ENCODE measurements around the gene GALNTL6.

GALNTL6 gene

GRCh38 chr4:172813359-172813923, 1000.2 kb downstream of the GALNTL6 start:
- no peak for DNase-seq
- TF ChIP-seq POLR2A (IDR thresholded peaks at IDR 0.05; ENCODE audit: low read length), result no peak
- TF ChIP-seq GATA1 (IDR thresholded peaks at IDR 0.05; ENCODE audit: low read depth, low read length), result no peak

GRCh38 chr4:172815499-172816164, 1002.4 kb downstream of the GALNTL6 start:
- TF ChIP-seq GATA1 (IDR thresholded peaks at IDR 0.05; ENCODE audit: low read depth, low read length), result no peak
- TF ChIP-seq POLR2A (IDR thresholded peaks at IDR 0.05; ENCODE audit: low read length), result no peak
- DNase-seq, result no peak

GRCh38 chr4:172818901-172819300, 1005.7 kb downstream of the GALNTL6 start:
- TF ChIP-seq GATA1 (IDR thresholded peaks at IDR 0.05; ENCODE audit: low read depth, low read length) (no peak), POLR2A (IDR thresholded peaks at IDR 0.05; ENCODE audit: low read length) (no peak)
- no peak for DNase-seq

GRCh38 chr4:172819353-172819752, 1006.1 kb downstream of the GALNTL6 start:
- DNase-seq, result peak in 1 of 2 experiments; percentile 1
- no peak for TF ChIP-seq GATA1 (IDR thresholded peaks at IDR 0.05; ENCODE audit: low read depth, low read length)
- TF ChIP-seq POLR2A (IDR thresholded peaks at IDR 0.05; ENCODE audit: low read length), result no peak

- no peak for DNase-seq
- TF ChIP-seq POLR2A (IDR thresholded peaks at IDR 0.05; ENCODE audit: low read length) (no peak), GATA1 (IDR thresholded peaks at IDR 0.05; ENCODE audit: low read depth, low read length) (no peak)
Observed at GRCh38 chr4:172822331-172822730, 1009.1 kb downstream of the GALNTL6 start.

GRCh38 chr4:172826346-172826745, 1013.1 kb downstream of the GALNTL6 start:
- DNase-seq, result no peak
- TF ChIP-seq GATA1 (IDR thresholded peaks at IDR 0.05; ENCODE audit: low read depth, low read length) (no peak), POLR2A (IDR thresholded peaks at IDR 0.05; ENCODE audit: low read length) (no peak)

GRCh38 chr4:172826861-172827260, 1013.7 kb downstream of the GALNTL6 start:
- TF ChIP-seq GATA1 (IDR thresholded peaks at IDR 0.05; ENCODE audit: low read depth, low read length), result no peak
- no peak for TF ChIP-seq POLR2A (IDR thresholded peaks at IDR 0.05; ENCODE audit: low read length)
- no peak for DNase-seq

- no peak for TF ChIP-seq POLR2A (IDR thresholded peaks at IDR 0.05; ENCODE audit: low read length)
- no peak for TF ChIP-seq GATA1 (IDR thresholded peaks at IDR 0.05; ENCODE audit: low read depth, low read length)
- DNase-seq, result peak; percentile 12 to 42
Observed at GRCh38 chr4:172830295-172830764, 1017.1 kb downstream of the GALNTL6 start.

- DNase-seq, result no peak
- TF ChIP-seq POLR2A (IDR thresholded peaks at IDR 0.05; ENCODE audit: low read length) (no peak), GATA1 (IDR thresholded peaks at IDR 0.05; ENCODE audit: low read depth, low read length) (no peak)
Observed at GRCh38 chr4:172836661-172837060, 1023.5 kb downstream of the GALNTL6 start.

- TF ChIP-seq POLR2A (IDR thresholded peaks at IDR 0.05; ENCODE audit: low read length), result no peak
- no peak for TF ChIP-seq GATA1 (IDR thresholded peaks at IDR 0.05; ENCODE audit: low read depth, low read length)
- no peak for DNase-seq
Observed at GRCh38 chr4:172838111-172838510, 1024.9 kb downstream of the GALNTL6 start.

- TF ChIP-seq POLR2A (IDR thresholded peaks at IDR 0.05; ENCODE audit: low read length) (no peak), GATA1 (IDR thresholded peaks at IDR 0.05; ENCODE audit: low read depth, low read length) (no peak)
- DNase-seq, result no peak
Observed at GRCh38 chr4:172838943-172839342, 1025.7 kb downstream of the GALNTL6 start.

- TF ChIP-seq GATA1 (IDR thresholded peaks at IDR 0.05; ENCODE audit: low read depth, low read length) (no peak), POLR2A (IDR thresholded peaks at IDR 0.05; ENCODE audit: low read length) (no peak)
- DNase-seq, result no peak
Observed at GRCh38 chr4:172842779-172843178, 1029.6 kb downstream of the GALNTL6 start.

- TF ChIP-seq GATA1 (IDR thresholded peaks at IDR 0.05; ENCODE audit: low read depth, low read length) (no peak), POLR2A (IDR thresholded peaks at IDR 0.05; ENCODE audit: low read length) (no peak)
- DNase-seq, result no peak
Observed at GRCh38 chr4:172843192-172843591, 1030.0 kb downstream of the GALNTL6 start.

- TF ChIP-seq POLR2A (IDR thresholded peaks at IDR 0.05; ENCODE audit: low read length) (no peak), GATA1 (IDR thresholded peaks at IDR 0.05; ENCODE audit: low read depth, low read length) (no peak)
- no peak for DNase-seq
Observed at GRCh38 chr4:172844556-172844955, 1031.4 kb downstream of the GALNTL6 start.

- DNase-seq, result no peak
- TF ChIP-seq GATA1 (IDR thresholded peaks at IDR 0.05; ENCODE audit: low read depth, low read length) (no peak), POLR2A (IDR thresholded peaks at IDR 0.05; ENCODE audit: low read length) (no peak)
Observed at GRCh38 chr4:172845281-172845680, 1032.1 kb downstream of the GALNTL6 start.
